HG02973 (cell line): ENCODE data around the gene PHYKPL.

Experiments used
- ATAC-seq: cut with Tn5 transposase; IDR thresholded peaks from one replicate; pipeline ENCODE4 v1.9.1; 2021; ENCODE audit warnings: moderate library complexity; ENCODE audit not compliant: unreplicated experiment

PHYKPL gene

DNA sequence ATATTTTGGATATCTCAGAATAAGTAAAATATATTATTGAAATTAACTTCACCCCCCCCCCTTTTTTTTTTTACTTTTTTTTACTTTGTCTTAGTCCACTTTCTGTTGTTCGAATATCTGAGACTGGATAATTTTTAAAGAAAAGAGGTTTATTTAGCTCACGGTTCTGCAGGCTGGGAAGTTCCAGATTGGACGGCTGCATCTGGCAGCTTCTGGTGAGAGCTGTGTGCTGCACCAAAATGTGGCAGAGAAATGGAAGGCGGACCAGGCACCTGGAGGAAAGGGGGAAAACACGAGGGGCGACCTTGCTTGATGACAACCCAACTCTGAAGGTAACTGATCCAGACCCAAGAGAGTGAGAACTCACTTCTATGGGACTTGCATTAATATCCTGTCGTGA lies 39.8 kb downstream of the PHYKPL start:
- no peak for ATAC-seq

DNA sequence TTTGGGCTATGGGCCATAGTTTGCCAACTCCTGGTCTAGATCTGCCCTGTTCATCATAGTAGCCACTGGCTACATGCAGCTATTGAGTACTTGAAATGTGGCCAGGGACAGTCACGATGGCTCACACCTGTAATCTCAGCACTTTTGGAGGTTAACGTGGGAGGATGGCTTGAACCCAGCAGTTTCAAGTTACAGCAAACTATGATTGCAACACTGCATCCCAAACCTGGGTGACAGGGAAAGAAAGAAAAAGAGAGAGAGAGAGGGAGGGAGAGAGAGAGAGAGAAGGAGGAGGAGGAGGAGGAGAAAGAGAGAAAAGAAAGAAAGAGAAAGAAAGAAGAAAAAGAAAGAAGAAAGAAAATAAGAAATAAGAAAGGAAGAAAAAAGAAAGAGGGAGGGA lies 40.4 kb downstream of the PHYKPL start:
- ATAC-seq, result no peak

DNA sequence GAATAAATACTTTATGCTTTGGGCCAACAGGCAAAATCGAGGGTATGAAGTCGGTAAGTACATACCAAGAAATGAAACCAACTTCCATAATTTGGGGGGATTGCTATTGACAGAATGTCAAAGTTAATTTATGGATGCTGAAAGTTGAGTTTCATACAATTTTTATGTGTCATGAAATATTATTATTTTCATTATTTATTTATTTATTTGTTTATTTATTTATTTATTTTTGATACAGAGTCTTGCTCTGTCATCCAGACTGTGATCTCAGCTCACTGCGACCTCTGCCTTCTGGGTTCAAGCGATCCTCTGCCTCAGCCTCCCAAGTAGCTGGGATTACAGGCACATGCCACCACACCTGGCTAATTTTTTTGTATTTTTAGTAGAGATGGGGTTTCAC lies 40.9 kb downstream of the PHYKPL start:
- no peak for ATAC-seq

DNA sequence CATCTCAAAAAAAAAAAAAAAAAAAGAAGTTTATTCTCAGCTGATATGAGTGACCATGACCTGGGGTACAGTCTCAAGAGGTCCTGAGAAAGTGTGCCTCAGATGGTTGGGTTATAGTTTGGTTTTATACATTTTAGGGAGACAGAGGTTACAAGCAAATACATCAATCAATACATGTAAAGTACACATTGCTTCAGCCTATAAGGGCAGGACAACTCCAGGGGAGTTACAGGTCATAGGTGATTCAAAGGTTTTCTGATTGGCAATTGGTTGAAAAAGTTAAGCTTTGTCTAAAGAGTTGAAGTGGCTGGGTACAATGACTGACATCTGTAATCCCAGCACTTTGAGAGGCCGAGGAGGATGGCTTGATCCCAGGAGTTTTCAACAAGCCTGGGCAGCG lies 43.2 kb downstream of the PHYKPL start:
- no peak for ATAC-seq

GRCh38 chr5:178187014-178187413 lies 45.6 kb downstream of the PHYKPL start, which contains the start of gene GMCL2:
Gene GMCL2 (minus strand): TSS chr5:178187371. CDS start chr5:178187299, 72 bp downstream.
- ATAC-seq, result no peak

DNA sequence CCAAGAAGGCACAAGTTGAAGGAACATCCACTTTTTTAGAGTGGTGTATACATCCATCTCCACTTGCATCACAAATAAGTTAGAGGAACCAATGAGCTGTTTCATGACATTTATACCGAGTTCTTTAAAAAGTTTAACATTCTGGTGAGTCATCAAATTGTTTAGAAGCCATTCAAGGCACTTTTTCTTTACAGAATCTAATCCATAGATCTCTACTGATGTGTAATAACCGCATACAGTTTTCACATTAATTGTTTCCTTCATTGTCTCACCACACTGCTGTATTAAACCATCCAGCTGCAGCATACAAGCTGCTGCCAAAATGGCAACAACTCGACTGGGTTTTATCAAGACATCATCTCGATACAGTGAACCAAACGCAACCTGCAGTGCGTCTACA lies 46.2 kb downstream of the PHYKPL start:
- ATAC-seq, result no peak

DNA sequence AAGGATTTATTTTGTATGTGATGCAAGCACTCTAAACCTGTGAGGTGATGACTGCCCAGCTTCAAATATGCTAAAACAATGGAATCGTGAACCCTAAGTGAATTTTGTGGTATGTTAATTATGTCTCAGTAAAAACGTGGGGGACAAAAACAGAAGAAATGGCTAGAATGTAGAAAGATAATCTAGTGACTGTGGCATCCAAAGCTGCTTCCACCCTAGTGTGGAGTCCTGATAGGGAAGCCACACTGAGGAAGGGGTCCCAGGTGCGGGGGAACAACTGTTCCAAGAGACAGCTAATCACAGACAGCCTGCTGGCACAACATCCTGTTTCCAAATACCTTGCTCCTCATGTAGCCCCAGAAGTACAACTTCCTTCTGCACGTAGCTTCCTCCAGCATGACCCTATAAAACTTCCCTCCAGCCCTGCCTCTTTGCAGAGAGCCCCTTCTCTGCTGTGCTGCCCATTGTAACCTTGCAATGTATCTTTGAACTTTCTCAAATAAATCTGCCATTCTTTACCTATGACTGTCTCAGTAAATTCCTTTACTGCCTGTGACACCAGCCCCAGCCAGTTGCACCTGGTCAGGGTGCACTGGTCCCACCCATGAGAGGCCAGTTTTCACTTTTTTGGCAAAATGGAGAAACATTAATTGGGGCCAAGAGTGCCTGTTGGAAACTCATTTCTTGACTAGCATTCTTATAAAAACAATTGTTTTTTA lies 50.3 kb downstream of the PHYKPL start:
- ATAC-seq, result no peak

DNA sequence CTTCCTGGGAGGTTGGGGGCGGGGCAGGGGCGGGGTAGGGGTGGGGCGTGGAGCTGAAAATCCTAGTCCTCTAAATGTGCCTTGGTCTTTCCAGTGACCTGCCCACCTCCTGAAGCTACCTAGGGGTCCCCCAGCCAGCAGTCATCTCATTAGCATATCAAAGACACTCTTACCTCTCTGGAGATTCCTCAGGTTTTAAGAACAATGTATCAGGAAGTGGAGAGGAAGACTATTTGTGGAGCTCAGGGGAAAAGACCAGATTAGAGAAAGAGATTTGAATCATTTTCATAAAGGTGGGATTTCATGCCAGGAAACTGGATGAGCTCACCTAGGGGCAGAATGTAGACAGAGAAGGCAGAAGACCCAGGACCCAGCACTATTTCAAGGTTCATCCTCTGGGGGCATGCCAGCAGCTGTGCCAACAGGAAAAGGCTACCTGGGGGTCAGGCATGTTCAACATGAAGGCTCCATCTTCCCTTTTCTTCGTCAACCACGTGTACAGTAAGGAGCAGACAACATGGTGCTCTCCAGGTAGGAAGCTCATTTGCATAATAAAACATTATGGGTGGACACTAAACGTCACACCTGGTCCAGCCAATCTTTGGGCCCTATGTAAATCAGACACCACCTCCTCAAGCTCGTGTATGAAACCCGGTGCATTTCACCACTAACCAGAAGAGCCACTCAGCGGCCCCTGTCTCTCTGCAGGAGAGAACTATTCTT lies 52.3 kb downstream of the PHYKPL start:
- ATAC-seq, result no peak

DNA sequence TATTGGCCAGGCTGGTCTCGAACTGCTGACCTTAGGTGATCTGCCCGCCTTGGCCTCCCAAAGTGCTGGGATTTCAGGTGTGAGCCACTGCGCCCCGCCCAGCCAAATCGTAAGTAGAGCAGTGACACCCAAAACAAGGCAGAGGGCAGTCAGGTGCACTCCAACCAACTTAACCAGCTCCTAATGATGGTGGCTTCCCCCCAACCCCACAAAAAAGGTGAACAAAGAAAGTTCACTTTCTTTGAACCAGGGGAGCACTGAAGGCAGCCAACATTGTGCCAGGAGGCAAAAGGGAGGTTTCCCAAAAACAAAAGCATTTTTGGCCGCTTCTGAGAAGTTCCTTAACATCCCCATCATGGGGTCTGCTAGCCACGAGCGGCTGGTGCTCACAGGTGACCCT lies 55.0 kb downstream of the PHYKPL start:
- ATAC-seq, result no peak

DNA sequence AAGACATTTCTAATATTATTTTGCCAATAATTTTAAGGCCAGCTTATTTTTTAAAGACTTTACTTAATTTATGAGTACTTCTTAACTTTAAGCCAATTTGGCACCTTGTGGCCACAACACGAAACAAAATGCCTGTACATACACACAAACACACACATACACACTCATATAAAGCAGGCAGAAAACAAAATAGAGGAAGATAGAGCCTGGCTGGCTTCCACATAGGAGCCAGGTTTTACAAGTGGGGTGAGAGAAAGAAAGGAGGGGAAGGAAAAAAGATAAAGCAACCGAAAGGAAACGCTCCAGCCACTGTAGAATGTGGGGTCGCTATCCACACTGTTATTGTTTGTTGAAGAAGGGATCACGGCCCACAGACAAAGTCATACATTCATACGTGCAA lies 55.8 kb downstream of the PHYKPL start:
- ATAC-seq, result no peak

GRCh38 chr5:178174456-178174855 lies 58.1 kb downstream of the PHYKPL start:
- no peak for ATAC-seq

DNA sequence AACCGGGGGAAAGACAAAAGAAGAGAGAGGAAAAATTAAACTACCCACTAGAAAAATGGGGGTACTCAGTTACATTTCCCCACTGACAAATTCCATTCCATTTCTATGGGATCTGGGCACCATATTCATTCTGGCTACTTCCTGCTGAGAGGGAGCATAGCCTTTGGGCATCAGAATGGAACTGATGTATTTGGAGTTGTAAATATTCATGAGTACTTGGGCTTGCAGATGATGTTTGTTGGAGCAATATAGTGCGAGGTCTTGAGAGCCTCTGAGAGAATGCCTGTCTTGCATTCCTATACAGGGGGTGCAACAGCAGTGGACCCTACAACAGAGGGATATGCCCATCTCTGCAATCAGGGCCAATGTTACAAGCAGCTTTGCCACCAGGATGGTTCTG lies 62.1 kb downstream of the PHYKPL start:
- ATAC-seq, result no peak

DNA sequence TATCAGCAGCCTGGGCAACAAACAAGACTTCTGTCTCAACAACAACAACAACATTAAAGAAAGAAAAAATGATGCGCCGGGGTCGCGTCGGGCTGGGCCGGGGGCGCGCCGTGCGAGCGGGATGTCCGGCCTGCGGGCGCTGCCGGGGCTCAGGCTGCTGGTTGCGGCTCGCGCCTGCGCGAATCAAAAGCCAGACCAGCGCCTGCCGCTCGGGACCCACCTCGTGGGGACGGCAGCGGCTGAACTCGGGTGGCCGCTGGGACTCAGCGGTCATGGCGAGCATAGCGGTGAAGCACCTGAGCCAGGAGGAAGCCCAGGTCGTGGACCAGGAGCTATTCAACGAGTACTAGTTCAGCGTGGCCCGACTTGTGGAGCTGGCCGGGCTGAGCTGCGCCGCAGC lies 67.0 kb downstream of the PHYKPL start:
- ATAC-seq, result no peak

GRCh38 chr5:178163772-178164735 lies 68.5 kb downstream of the PHYKPL start:
- peak; percentile 87 for ATAC-seq

GRCh38 chr5:178162481-178162880 lies 70.1 kb downstream of the PHYKPL start:
- ATAC-seq, result no peak

GRCh38 chr5:178160176-178160575 lies 72.4 kb downstream of the PHYKPL start:
- ATAC-seq, result no peak
